HG03432 (cell line): ENCODE results near the gene TMEM175.
A peak's percentile ranks its signal among the peaks of the same experiment; 100 is the strongest.

Source experiments
- ATAC-seq: cut with Tn5 transposase; IDR thresholded peaks from one replicate; pipeline ENCODE4 v1.9.1; 2021; ENCODE audit warnings: mild to moderate bottlenecking, moderate library complexity; ENCODE audit not compliant: unreplicated experiment

Gene TMEM175, protein sequence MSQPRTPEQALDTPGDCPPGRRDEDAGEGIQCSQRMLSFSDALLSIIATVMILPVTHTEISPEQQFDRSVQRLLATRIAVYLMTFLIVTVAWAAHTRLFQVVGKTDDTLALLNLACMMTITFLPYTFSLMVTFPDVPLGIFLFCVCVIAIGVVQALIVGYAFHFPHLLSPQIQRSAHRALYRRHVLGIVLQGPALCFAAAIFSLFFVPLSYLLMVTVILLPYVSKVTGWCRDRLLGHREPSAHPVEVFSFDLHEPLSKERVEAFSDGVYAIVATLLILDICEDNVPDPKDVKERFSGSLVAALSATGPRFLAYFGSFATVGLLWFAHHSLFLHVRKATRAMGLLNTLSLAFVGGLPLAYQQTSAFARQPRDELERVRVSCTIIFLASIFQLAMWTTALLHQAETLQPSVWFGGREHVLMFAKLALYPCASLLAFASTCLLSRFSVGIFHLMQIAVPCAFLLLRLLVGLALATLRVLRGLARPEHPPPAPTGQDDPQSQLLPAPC

DNA sequence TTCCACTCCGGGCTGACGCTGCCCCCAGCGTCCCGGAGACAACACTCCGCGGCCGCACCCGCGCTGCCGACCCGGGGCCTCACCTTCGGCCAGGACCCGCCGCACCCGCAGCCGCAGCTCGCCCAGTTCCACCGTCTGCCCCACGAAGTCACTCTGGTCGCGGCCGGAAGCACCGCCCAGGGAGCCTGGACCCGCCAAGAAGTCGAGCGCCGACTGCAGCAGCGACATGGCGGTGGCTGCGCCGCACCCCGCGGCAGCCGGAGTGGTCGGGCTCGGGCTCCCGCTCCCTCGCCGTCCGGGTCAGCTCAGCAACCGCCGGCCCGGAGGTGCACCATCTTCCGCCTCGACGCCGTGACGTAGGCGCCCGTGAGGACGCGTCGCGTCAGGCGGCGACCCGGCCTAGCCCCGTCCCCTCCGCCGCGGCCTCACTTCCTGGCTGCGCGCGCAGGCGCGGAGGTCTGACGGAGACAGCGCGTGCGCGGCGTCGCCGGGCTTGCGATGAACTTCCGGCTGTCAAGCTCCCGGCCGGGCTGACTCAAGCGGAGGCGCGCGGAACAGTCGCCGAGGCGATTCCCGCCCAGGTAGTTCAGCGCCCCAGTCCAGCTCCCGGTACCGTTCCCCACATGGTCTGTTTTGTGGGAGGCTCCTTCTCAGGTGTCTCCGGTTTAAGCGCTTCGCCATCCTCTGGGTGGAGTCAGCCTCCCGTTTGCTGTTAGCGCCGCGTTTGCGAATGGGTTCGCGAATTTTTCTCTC is at the start of gene TMEM175, which contains the start of gene GAK:
TMEM175 (plus strand) TSS at position 501 of the 753 bp plus-strand sequence. CDS start 15,280 bp downstream, outside the sequence.
GAK (minus strand) TSS at position 357 of the 753 bp plus-strand sequence; CDS start at position 228, 129 bp downstream.
- peak; percentile 91 for ATAC-seq

DNA sequence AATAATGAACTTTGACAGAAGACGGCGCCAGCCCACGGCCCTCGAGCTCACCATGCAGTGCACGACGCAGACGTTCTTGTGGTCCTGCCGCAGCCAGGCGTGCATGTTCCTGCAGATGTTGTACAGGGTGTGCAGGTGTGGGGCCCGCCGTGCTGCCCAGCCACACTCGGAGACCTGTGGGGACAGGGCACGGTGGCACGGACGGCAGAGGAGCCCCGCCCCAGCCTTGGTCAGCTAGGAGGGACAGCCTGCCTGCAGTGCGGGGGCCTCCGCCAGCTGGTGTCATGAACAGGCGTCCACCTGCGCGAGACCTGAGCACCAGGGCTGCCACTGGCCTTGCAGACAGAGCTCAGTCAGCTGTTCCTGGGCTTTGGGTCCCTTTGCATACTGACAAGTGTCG is 49.6 kb upstream of the TMEM175 start:
- no peak for ATAC-seq

DNA sequence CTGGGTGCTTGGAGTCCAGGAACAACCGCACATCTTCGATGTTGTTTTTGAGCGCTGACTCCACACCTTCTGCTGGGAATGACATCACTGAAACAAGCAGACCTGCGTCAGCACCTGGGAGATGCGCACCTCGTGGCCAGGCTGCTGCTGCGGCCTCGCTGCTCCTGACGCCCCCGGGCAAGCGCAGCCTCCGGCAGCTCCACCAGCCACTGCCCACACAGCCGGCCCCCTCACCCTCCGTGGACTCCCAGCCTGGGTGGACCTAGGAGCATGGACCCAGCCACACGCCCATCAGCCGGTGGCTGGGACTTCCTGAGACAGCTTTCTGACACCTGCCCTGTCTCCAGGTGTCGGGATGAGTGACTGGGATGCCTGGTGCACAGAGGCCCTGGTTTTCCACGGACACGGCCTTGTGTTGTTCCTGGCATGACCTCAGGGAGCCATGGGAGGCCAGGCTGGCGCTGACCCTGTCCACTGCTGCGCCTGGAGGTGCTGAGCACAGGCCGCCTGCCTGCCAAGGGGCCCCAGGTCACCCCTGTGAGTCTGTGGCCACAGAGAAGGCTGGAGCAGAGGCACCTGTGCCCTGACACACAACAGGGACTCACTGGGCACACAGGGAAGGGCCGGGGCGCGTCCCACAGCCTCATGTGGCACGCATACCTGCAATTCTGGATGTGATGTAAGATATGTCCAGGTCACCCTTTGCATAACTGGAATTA is 48.7 kb upstream of the TMEM175 start:
- ATAC-seq = no peak

DNA sequence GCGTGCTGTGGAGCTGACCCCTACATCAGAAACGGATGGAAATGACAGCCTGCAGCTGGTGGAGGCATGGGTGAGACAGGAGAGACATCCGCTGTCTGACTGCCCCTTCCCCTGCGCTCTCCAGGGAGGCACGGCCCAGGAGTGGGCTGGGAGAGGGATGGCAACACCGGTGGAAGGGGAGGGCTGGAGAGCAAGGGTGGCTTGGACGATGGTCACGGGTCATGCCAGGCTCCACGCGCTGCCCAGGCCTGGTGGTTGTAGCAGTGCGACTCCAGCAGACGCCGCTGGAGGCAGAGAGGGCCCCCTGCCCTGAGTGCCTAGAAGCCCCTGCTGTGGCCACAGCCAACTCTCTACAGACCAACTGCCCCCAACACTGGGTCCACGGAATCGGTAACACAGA is 48.0 kb upstream of the TMEM175 start:
- ATAC-seq = no peak

DNA sequence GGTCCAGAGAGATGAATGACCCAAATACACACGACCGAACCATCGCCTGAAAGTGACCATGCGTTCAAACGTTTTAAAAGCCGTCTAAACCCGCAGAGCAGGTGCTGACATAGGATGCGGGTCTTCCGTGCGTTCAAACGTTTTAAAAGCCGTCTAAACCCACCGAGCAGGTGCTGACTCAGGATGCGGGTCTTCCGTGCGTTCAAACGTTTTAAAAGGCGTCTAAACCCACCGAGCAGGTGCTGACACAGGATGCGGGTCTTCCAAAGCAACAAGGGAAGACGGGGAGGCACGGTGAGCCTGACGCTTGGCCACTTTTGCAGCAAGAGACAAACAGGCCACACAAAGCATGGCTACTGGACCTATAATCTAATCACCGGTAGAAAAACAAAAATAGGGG is 47.4 kb upstream of the TMEM175 start:
- no peak for ATAC-seq

DNA sequence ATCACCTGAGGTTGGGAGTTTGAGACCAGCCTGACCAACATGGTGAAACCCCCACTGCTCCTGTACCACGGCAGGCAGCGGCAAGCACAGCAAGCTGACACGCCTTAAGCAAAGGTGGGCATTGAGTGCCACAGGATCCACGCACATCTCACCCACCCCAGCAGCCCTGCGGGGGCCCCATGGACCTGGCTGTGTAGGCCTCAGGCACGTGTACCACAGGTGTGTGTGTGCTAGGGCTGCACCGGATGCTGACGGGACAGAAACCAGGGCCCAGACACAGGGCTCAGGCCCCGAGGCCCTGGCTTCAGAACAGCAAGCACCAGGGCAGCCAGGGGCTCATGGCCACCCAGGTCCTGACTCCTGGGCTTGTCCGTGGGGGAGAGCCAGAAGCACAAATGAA is 46.9 kb upstream of the TMEM175 start:
- no peak for ATAC-seq

DNA sequence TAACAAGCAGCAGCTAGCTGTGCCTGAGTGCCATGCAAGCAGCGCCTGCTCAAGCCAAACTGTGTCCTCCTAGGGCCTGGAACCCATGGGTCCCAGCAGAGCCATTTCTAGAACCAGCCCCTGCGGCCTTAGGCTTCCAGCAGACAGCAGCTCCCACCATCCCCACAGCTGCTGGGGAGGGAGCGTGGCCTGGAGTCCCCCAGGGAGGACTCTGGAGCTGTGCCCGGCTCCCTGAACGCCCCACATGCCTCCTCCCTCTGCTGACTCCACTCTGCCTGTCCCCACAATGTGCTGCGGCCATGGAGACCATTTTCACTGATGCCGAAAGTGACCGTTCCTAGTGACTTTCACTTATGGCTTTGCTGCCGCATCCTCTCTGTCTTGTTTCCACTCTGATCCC is 46.0 kb upstream of the TMEM175 start:
- no peak for ATAC-seq

DNA sequence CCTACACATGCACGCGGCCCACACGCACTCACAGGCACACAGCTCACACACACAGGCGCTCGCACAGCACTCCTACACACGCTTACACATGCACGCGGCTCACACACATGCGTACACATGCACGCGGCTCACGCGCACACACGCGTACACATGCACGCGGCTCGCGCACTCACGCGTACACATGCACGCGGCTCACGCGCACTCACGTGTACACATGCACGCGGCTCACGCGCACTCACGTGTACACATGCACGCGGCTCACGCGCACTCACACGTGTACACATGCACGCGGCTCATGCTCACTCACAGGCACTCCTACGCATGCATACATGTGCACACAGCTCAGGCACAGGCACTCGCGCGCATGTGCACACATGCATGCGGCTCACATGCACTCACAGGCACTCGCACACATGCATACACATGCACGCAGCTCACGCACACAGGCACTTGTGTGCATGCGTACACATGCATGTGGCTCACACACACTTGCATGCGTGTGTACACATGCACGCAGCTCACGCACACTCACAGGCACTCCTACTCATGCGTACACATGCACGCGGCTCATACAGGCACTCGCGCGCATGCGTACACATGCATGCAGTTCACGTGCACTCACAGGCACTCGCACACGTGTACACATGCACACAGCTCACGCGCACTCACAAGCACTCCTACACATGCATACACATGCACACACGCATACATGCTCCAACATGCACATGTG is 45.1 kb upstream of the TMEM175 start:
- ATAC-seq = no peak

DNA sequence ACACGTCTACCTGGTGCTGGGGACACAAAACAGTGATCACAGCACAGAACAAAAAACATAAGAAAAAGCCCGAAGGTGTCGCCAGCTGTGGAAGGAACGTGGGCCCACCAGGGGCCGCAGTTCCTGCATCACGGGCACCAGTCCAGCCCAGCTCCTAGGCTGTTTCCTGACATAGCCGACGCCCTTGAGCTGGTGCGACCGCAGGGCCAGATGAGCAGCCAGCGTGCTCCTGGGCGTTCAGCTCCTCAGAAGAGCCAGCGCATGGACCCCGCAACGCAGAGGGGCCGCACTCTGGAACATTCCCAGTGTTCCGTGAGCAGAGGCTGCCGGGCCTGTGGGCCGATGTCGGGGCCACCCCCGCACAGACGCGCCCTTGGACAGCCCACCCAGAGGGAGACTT is 44.2 kb upstream of the TMEM175 start:
- no peak for ATAC-seq

DNA sequence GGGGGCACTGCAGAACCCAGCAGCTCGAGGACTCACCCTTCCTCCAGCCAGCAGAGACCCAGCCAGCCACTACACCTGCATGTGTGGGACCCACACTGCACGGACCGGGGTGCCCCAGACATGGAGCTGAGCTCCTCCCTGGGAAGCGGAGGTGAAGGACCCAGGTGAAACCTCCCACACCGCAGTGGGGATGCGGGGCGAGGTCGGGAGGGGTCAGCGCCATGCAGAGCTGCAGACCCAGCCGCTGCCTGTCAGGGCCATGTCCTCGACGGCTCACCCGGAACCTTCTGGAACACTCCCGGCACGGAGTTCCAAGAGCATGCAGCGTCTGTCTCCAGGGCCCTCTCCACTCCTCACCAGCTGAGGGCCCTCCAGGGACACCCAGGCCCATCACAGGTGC is 42.7 kb upstream of the TMEM175 start:
- ATAC-seq = no peak

DNA sequence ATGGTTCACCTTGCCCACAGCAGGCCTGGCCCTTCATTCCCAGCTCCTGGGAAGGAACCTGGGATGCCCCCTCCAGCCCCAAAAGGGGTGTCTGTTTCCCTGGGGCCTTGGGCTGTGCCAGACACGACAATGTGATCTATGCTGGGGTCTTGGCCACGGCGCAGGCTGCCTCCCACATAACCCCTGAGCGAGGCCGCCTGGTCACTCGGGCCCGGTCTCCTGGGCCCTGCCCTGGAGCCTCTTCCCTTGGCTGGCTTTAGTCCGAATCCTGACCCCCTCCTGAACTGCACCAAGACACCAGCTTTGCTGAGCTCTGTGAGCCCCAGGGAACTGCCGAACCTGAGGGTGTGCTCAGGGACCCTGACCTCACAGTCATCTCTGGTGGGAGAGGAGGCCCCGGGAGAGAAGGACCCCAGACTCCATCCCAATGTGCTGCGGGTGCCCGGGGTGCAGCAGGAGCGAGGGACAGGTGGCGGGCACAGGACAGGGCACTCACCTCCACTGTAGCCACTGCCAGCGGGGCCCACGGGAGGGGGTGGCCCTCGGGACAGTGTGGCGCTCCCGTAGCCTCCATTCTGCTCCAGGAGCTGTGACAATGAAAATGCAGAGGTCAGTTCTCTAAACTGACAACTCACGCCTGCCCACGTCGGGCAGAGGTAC is 42.1 kb upstream of the TMEM175 start:
- ATAC-seq = no peak

DNA sequence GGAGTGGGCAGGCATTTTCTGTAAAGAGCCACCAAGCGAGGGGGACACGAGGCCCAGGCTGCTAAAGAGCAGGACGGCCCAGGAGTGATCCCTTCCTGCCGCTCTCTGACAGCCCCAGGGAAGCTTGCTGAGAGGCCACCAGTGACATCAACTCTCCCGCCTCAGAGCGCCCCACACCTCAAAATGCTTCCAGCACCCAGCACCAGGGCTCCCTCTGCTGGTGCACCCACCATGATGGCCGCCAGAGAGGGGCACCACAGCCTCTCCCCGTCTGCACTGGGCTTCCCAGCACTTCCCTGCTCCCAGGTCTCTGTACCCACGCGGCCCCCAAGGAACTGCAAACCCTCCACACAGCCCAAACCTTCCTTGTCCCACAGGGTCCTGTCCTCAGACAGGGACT is 40.5 kb upstream of the TMEM175 start:
- ATAC-seq = no peak

DNA sequence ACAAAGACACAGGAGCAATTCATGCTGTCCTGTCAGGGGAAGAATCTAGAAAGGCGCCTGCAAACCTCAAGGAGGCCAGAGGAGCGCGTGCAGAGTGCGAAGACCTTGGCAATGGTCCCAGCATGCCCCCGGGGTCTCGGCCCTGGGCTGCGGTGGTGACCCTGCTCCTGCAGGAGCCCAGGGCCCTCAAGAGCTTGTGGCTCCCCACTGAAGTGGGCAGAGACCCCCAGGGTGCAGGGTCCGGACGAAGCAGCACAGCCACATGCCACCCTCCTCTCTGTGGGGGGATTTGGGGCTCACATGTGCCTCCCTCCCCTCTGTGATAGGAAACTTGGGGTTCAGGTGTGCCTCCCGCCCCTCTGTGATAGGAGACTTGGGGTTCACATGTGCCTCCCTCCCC is 39.5 kb upstream of the TMEM175 start:
- no peak for ATAC-seq

DNA sequence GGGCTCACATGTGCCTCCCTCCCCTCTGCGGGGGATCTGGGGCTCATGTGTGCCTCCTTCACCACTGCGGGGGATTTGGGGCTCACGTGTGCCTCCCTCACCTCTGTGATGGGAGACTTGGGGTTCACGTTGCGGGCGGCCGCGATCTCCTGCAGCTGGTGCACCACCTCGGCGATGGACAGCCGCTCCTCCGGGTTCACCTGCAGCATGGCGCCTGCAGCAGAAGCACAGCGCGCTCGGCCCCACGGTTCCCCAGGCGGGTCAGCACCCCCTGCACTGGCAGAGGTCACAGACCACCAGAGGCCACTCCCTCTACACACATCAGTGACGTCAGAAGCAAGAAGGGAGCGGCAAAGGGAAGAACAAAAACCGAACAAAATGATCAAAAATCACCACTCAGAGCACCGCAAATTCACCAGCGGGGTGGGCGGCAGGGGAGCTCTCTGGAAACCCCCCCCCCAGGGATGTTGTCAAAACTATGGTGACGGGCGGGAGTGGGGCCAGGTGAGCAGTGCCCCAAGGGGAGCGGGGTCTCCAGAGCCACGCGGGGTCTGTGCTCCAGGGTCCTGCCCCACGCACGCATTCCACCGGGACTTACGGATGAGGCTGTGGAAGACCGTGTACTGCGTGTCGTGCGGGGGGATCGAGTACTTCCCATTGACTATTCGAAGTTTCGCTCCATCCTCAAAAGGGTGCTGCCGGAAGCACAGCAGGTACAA is 38.8 kb upstream of the TMEM175 start:
- no peak for ATAC-seq

DNA sequence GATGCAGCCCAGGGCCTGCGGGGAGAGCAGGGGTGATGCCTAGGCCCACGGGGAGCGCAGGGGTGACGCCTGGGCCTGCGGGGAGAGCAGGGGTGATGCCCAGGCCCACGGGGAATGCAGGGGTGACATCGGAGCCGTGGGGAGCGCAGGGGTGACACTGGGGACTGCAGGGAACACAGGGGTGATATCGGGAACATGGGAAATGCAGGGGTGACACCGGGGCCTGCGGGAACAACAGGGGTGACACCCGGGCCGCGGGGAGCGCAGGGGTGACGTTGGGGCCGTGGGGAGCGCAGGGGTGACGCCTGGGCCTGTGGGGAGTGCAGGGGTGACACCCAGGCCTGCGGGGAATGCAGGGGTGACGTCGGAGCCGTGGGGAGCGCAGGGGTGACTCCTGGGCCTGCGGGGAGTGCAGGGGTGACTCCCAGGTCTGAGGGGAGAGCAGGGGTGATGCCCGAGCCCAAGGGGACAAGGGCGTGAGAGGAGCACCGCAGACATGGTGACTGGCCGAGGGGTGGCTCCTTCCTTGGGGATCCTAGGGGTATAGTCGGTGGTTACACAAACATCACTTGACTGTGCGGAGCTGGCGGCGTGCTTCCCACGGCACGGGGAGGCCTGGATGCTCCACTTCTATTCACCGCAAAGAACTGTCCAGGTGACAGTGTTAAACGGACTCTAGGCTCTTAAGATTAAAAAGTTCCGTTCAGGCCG is 38.1 kb upstream of the TMEM175 start:
- no peak for ATAC-seq

DNA sequence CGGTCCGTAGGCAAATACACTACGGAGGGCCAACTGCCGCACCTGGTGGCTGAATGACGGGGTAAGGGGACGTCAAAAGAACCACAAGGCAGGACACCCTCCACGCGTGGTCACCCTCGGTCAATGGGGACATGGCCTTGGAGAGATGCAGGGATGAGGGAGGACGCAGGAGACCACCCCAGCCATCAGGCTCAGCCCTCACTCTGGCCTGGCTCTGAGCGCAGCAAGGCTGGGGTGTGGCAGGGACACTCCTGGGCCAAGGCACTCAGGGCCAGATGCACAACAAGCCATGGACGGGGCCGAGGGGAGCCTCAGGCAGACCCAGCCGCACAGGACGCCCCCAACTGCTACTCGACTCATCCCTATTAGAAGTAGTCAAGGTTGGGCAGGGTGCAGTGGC is 36.7 kb upstream of the TMEM175 start:
- ATAC-seq = no peak

DNA sequence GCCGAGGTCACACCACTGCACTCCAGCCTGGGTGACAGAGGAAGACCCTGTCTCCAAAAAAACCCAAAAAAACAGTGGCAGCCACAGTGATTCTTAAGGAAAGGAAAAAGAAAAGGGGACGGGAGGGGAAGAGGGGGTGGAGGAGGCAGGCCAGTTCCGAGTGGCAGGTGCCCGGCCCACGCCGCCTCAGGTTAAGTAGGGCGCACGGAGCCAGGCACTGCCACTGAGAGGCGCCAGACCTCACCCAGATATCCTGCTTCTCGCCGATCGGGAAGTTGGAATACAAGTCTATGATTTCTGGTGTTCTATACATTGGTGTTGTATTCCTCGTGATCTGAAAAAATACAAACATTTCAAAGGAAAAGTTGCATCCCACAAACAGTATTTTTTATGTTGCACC is 36.0 kb upstream of the TMEM175 start:
- ATAC-seq = no peak

DNA sequence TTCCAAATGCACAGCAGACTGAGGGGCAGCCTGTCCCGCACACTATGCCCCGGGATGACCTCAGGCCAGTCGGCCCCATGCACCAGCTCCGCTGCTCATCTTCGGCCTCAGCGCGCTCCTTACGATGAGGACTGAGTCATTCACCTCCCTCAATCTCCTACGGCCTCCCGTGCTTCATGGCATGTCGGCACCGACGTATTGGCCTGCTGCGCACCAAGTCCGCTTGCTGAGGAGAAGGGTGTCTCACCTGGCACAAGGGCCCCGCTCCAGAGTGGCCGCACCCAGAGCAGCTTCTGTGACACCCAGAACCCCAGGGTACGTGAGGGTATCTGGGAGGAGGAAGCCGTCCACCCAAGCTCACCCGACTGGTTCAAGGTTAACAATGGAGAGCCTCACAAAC is 35.6 kb upstream of the TMEM175 start:
- ATAC-seq = no peak

DNA sequence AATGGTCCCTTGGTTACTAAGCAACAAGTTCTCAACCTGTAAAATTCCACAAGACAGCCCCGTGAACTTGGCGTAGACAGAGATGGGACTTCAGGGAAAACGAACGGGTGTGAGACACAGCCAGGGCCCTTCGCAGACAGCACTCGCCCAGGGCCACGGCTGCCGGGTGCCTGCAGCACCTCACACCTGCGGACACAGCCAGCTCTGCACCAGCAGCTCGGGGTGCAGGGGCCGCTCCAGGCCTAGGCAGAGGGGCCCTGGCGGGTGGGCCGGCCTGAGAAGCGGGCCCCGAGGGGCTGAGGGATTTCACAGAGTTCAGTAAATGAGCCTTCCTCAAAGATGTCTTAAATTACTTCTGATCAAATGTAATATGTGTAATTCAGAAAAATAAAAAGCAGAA is 34.1 kb upstream of the TMEM175 start:
- ATAC-seq = no peak
